Suprapubic skin (tissue), 4 donors: ENCODE results near the gene CTNNA3.

Experiments used
- CTCF ChIP-seq, 2 donors: fragments of 200-600 bp in 1 of 2; fragments of 450-650 bp in 1 of 2; sonication (generic) in 1 of 2; IDR thresholded peaks; one replicate each; pipeline ENCODE4 v1.5.1; 2016 to 2019; ENCODE audit warnings: antibody characterized with exemption in 2 of 2, mild to moderate bottlenecking in 1 of 2, moderate library complexity in 1 of 2
- EP300 ChIP-seq: sonication (generic); formaldehyde crosslinking; IDR thresholded peaks from one replicate; pipeline ENCODE4 v1.6.1; 2017; ENCODE audit warnings: antibody characterized with exemption
- POLR2A ChIP-seq, 2 donors: fragments of 450-650 bp; IDR thresholded peaks; one replicate each; pipeline ENCODE4 v1.6.1; 2017; ENCODE audit warnings: antibody characterized with exemption in 2 of 2, mild to moderate bottlenecking in 2 of 2, moderate library complexity in 2 of 2
- POLR2AphosphoS5 ChIP-seq, 3 donors: sonication (generic); formaldehyde crosslinking; IDR thresholded peaks; one replicate each; pipeline ENCODE4 v1.6.1; 2017; ENCODE audit warnings: antibody characterized with exemption in 3 of 3

- TF ChIP-seq CTCF (IDR thresholded peaks at IDR 0.05) = no peak
- no peak for TF ChIP-seq POLR2A (IDR thresholded peaks at IDR 0.05)
- no peak for TF ChIP-seq POLR2AphosphoS5 (IDR thresholded peaks at IDR 0.05)
- no peak for TF ChIP-seq EP300
Observed at GRCh38 chr10:66381045-66381444, 1315.0 kb downstream of the CTNNA3 start.
